Measurements from ENCODE around the gene TRPM8. TPM values are rescaled to one million over a fixed set of nuclear protein-coding genes. Genes with fewer than 3 reads are reported as not detected.

Gene TRPM8
- total and polyA plus RNA-seq, 2 experiments from 2014 or later: 0.16 to 0.33 TPM

DNA sequence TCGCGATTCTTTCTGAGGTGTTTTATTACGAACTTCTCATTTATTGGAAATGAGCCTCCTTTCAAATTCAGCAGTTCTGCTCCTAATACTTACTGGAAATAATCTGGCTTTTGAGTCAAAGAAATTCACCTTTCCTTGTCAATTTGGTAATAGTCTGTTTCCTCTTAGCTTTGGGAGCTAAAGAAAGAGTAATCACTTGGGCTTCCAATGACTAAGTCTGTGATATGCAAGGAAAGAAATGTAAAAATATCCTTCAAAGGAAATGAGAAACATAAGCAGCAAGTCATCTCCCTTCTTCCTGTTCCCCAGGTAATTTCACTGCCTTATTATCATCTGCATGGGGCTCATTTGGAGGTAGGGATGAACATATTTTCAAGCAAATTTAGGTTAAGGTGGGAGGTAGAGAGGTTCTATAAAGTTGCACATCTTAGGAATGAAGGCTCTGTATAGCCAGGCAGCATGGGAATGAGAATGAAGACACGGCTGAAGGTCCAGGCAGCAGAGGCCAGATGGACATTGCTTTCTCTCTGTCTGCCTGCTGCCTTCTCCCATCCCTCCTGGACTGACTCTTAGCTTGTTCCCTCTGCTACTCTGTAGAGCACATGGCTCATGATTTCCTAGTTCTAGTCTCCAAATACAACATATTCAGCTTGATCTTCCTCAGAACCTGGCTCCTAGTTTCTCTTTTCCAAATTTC lies 134.3 kb downstream of the TRPM8 start:
- WGBS (ENCODE audit: low lambda C conversion rate, missing lambda C conversion rate): 85% methylated on average over 4 of the region's 4 CpGs
- H3K4me2 ChIP-seq: no peak overlapping the region
- H3K79me2 ChIP-seq: no peaks in the 10 kb centered on the region
- H3K9me3 ChIP-seq (ENCODE audit: low read depth): no peaks in the 10 kb centered on the region
- no peak for DNase-seq (ENCODE audit: low spot score)
- H3K27ac ChIP-seq: no peak overlapping the region
- H4K20me1 ChIP-seq (ENCODE audit: insufficient read depth, poor library complexity, severe bottlenecking): no peaks in the 10 kb centered on the region
- H3K4me1 ChIP-seq (ENCODE audit: insufficient read depth): no peaks in the 10 kb centered on the region
- H3K36me3 ChIP-seq (replicated peaks; ENCODE audit: insufficient read depth, low read depth): no peaks in the 10 kb centered on the region
- no peak overlapping the region for H2AFZ ChIP-seq
- no peak overlapping the region for H3K4me3 ChIP-seq
- no peaks in the 10 kb centered on the region for H3K9me2 ChIP-seq (replicated peaks; ENCODE audit: insufficient read depth)
- H3K27me3 ChIP-seq: peaks cover 6% of the 10 kb centered on the region
- TF ChIP-seq EZH2phosphoT487 (IDR thresholded peaks at IDR 0.05; ENCODE audit: low read depth, severe bottlenecking, unreplicated experiment) (no peak), EZH2 (IDR thresholded peaks at IDR 0.05; ENCODE audit: borderline replicate concordance) (no peak)
- TF ChIP-seq, protein P1, sequence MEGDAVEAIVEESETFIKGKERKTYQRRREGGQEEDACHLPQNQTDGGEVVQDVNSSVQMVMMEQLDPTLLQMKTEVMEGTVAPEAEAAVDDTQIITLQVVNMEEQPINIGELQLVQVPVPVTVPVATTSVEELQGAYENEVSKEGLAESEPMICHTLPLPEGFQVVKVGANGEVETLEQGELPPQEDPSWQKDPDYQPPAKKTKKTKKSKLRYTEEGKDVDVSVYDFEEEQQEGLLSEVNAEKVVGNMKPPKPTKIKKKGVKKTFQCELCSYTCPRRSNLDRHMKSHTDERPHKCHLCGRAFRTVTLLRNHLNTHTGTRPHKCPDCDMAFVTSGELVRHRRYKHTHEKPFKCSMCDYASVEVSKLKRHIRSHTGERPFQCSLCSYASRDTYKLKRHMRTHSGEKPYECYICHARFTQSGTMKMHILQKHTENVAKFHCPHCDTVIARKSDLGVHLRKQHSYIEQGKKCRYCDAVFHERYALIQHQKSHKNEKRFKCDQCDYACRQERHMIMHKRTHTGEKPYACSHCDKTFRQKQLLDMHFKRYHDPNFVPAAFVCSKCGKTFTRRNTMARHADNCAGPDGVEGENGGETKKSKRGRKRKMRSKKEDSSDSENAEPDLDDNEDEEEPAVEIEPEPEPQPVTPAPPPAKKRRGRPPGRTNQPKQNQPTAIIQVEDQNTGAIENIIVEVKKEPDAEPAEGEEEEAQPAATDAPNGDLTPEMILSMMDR (IDR thresholded peaks at IDR 0.05; ENCODE audit: poor library complexity): no peak

DNA sequence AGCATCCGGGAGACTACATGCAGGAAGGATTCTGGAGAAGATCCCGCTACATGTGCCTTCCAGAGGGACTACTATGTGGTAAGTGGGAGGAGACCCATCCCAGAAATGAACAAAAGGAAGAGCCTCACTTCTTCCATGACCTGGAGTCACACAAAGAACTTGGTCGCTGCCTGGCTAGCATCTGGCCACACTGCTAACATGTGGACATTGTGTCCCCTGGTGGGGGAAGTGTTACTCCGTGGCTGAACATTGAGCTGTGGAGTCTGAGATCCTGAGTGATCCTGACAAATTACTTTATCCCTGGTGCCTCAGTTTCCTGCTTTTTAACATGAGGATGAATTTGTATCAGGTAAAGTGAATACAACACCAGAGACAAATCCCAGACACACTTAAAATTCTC lies 141.7 kb downstream of the TRPM8 start:
- Histone ChIP-seq H3K9me3 (ENCODE audit: low read depth) (no peaks in the 10 kb centered on the region), H4K20me1 (ENCODE audit: insufficient read depth, poor library complexity, severe bottlenecking) (no peaks in the 10 kb centered on the region), H3K36me3 (replicated peaks; ENCODE audit: insufficient read depth, low read depth) (no peaks in the 10 kb centered on the region), H3K27ac (no peak overlapping the region), H3K4me2 (no peak overlapping the region), H2AFZ (no peak overlapping the region), H3K27me3 (no peaks in the 10 kb centered on the region), H3K79me2 (no peaks in the 10 kb centered on the region), H3K9me2 (replicated peaks; ENCODE audit: insufficient read depth) (no peaks in the 10 kb centered on the region), H3K4me1 (ENCODE audit: insufficient read depth) (no peaks in the 10 kb centered on the region), H3K4me3 (no peak overlapping the region)
- TF ChIP-seq, protein P1 (IDR thresholded peaks at IDR 0.05; ENCODE audit: poor library complexity): no peak
- TF ChIP-seq EZH2phosphoT487 (IDR thresholded peaks at IDR 0.05; ENCODE audit: low read depth, severe bottlenecking, unreplicated experiment): no peak
- DNase-seq (ENCODE audit: low spot score): no peak
- 89% methylated on average over 4 of the region's 4 CpGs for WGBS (ENCODE audit: low lambda C conversion rate, missing lambda C conversion rate)

DNA sequence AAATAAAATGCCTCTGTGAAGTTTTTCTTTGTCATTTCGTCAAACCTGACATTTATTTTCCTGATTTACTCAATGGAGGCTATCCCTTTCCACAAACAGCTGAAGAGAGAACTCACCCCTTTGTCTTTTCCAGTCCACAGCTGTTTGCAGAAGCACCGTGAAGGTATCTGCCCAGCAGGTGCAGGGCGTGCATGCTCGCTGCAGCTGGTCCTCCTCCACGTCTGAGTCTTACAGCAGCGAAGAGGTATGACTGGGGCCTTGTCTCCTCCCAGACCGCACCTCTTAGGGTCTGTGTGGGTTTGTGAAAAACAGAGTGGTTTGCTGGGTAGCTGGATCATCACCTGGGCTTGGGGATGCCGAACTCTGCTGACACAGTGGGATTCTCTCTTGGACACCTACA lies 143.1 kb downstream of the TRPM8 start:
- Histone ChIP-seq H3K4me1 (ENCODE audit: insufficient read depth) (no peaks in the 10 kb centered on the region), H3K79me2 (no peaks in the 10 kb centered on the region), H3K27me3 (no peaks in the 10 kb centered on the region), H3K4me3 (no peak overlapping the region), H3K27ac (no peak overlapping the region), H2AFZ (no peak overlapping the region), H3K9me3 (ENCODE audit: low read depth) (no peaks in the 10 kb centered on the region), H3K9me2 (replicated peaks; ENCODE audit: insufficient read depth) (no peaks in the 10 kb centered on the region), H3K4me2 (no peak overlapping the region), H3K36me3 (replicated peaks; ENCODE audit: insufficient read depth, low read depth) (no peaks in the 10 kb centered on the region), H4K20me1 (ENCODE audit: insufficient read depth, poor library complexity, severe bottlenecking) (no peaks in the 10 kb centered on the region)
- DNase-seq (ENCODE audit: low spot score): no peak
- 81% methylated on average over 8 of the region's 8 CpGs for WGBS (ENCODE audit: low lambda C conversion rate, missing lambda C conversion rate)
- TF ChIP-seq, protein P1 (IDR thresholded peaks at IDR 0.05; ENCODE audit: poor library complexity): no peak
- TF ChIP-seq EZH2phosphoT487 (IDR thresholded peaks at IDR 0.05; ENCODE audit: low read depth, severe bottlenecking, unreplicated experiment): no peak
- TF ChIP-seq EZH2 (IDR thresholded peaks at IDR 0.05; ENCODE audit: borderline replicate concordance): no peak
